Activated B cell treated with CpG ODN at 0.5 μM for 24 hours (primary cell): ENCODE results near the gene PRR7. TPM values are rescaled to one million over a fixed set of nuclear protein-coding genes. Genes with fewer than 3 reads are reported as not detected.

Source experiments
- ATAC-seq: fragments of 200-7000 bp; cut with Tn5 transposase; one replicate; pipeline ENCODE4 v1.10.0; 2021; ENCODE audit warnings: low read depth, mild to moderate bottlenecking, moderate library complexity
- CTCF ChIA-PET: fragments of 350-600 bp; sonication (Branson Sonifier 250); formaldehyde crosslinking; loops from one replicate; lab custom pipeline; 2021; ENCODE audit warnings: antibody characterized with exemption; lab: Charles Lee
- POLR2A ChIA-PET: fragments of 350-600 bp; sonication (Branson Sonifier 250); formaldehyde crosslinking; loops from one replicate; lab custom pipeline; 2021; ENCODE audit warnings: antibody characterized with exemption; lab: Charles Lee
- DNase-seq: peaks from one replicate; pipeline ENCODE4 v3.0.0; 2022
- H3K27ac Mint-ChIP-seq: one replicate; pipeline ENCODE4 v1.8.0; 2020; ENCODE audit warnings: mixed read lengths
- H3K27me3 Mint-ChIP-seq: one replicate; pipeline ENCODE4 v1.8.0; 2021; ENCODE audit warnings: mixed read lengths
- H3K36me3 Mint-ChIP-seq: one replicate; pipeline ENCODE4 v1.8.0; 2021; ENCODE audit warnings: low read depth, mixed read lengths
- H3K4me1 Mint-ChIP-seq: one replicate; pipeline ENCODE4 v1.8.0; 2021; ENCODE audit warnings: mixed read lengths
- H3K4me3 Mint-ChIP-seq: one replicate; pipeline ENCODE4 v1.8.0; 2020; ENCODE audit warnings: mild to moderate bottlenecking, mixed read lengths
- H3K9me3 Mint-ChIP-seq: one replicate; pipeline ENCODE4 v1.8.0; 2020; ENCODE audit warnings: mixed read lengths
- intact Hi-C: fragments of 100-400 bp; cut with micrococcal nuclease; formaldehyde crosslinking; loops from one replicate; pipeline ENCODE4 v1.15.1; 2024
- total RNA-seq: library from RNA; stranded (reverse); gene quantifications from 2 replicates; pipeline ENCODE4 v1.2.3, GENCODE V29; 2022
- TF ChIP-seq, protein P1 (sequence below): fragments of 200-600 bp; IDR thresholded peaks from one replicate; pipeline ENCODE4 v1.8.0; 2022; ENCODE audit warnings: antibody characterized with exemption, mild to moderate bottlenecking

The PRR7 gene
- total RNA-seq, 1 donor from 2014 or later = 3.2 TPM

DNA sequence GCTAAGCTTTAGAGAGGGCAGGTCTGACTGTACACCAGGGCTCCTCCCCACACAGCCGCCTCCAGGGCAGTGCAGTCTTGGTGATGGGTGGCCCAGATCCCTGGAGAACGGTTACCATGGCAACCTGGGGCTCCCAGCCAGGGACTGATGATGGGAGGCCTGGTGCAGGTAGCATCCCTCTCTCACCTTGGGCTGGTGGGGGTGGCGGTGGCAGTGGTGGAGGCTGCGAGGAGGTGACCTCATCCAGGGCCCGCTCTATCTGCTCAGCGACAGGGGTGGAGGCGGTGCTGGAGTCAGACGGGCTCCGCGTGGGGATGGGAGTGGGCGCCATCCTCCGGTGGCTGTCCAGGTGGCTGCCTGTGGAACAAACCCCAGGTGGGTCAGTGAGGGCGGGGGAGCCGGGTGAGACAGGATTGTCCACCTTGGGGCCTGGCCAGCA, 12.3 kb downstream of the PRR7 start:
- intact Hi-C loops = loop anchor here (5.0 kb wide), 1 partner anchor 327 kb away; the partner anchor contains the start of gene NSD1
- ATAC-seq (no peak), DNase-seq (no peak)
- Mint-ChIP-seq H3K4me3 (no peak overlapping the region), H3K36me3 (no peaks in the 10 kb centered on the region), H3K9me3 (no peaks in the 10 kb centered on the region), H3K27ac (no peak overlapping the region), H3K4me1 (peaks cover 13% of the 10 kb centered on the region), H3K27me3 (no peaks in the 10 kb centered on the region)
- TF ChIP-seq, protein P1, sequence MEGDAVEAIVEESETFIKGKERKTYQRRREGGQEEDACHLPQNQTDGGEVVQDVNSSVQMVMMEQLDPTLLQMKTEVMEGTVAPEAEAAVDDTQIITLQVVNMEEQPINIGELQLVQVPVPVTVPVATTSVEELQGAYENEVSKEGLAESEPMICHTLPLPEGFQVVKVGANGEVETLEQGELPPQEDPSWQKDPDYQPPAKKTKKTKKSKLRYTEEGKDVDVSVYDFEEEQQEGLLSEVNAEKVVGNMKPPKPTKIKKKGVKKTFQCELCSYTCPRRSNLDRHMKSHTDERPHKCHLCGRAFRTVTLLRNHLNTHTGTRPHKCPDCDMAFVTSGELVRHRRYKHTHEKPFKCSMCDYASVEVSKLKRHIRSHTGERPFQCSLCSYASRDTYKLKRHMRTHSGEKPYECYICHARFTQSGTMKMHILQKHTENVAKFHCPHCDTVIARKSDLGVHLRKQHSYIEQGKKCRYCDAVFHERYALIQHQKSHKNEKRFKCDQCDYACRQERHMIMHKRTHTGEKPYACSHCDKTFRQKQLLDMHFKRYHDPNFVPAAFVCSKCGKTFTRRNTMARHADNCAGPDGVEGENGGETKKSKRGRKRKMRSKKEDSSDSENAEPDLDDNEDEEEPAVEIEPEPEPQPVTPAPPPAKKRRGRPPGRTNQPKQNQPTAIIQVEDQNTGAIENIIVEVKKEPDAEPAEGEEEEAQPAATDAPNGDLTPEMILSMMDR = no peak
- ChIA-PET POLR2A (no interaction called here), CTCF (interaction anchor here (2.2 to 2.8 kb wide), 2 partner anchors 43 to 56 kb away, joined by 8 to 22 read pairs; no protein-coding TSS in a partner anchor)

DNA sequence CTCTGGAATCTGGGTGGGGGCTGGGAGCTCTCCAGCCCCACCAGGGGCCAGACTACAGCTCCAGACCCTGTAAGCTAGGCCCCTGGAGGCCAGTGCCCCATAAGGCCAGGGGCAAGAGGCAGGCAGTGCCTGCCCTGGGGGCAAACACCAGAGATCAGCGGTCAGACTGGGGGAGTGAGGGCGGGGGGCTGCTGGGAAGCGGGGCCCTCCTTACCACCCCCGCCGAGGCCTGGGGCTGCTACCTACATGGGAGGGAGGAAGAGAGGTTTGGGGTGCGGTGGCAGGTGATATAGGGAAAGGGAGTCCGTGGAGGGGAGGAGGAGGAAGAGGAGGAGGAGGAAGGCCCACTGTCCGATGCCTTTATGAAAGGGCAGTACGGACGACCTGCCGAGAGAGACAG, 12.7 kb downstream of the PRR7 start:
- no peak overlapping the region for H3K27ac Mint-ChIP-seq
- ATAC-seq = no peak
- no peaks in the 10 kb centered on the region for H3K36me3 Mint-ChIP-seq
- ChIA-PET POLR2A (no interaction called here), CTCF (interaction anchor here (2.8 kb wide), 1 partner anchor 56 kb away, joined by 22 read pairs; no protein-coding TSS in a partner anchor)
- intact Hi-C loops = loop anchor here (5.0 kb wide), 1 partner anchor 327 kb away; the partner anchor contains the start of gene NSD1
- no peak for DNase-seq
- H3K4me3 Mint-ChIP-seq = no peak overlapping the region
- no peaks in the 10 kb centered on the region for H3K9me3 Mint-ChIP-seq
- H3K27me3 Mint-ChIP-seq = no peaks in the 10 kb centered on the region
- TF ChIP-seq, protein P1 = no peak
- peaks cover 11% of the 10 kb centered on the region for H3K4me1 Mint-ChIP-seq

DNA sequence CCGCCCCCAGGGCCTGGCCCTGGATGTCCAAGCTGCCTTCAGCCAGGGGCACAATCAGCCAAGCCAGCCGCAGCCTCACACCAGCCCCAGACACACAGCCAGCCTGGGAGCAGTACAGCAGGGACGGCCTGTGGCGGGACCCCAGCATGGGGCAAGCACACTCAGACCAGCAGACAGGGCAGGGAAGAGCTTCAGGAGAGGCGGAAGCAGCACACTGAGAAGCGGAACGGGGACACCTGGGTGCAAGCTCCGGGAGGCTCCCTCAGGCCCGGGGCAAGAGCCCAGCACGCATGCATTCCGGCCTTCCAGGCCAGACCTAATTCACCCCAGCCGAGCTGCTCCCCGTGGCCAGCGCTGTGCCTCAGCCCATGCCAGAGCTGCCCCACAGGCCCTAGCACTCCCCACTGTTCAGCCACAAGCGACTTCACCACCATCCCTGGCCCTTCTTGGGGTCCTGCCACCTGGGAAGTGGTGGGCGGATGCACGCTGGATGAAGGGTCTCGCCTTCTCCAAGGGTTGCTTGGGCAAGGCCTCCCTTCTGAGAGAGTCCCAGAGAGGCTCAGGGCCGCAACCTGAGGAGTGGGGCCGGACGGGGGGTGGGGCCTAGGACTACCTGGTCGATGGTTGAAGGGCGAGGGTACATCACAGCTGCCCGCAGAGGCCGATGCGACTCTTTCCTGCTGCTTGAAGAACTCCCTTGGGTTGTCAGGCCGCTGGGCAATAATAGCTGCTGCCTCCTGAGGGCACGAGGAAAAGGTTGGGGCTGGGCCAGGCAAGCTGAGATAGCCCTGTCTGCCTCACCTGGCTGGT, 13.4 kb downstream of the PRR7 start:
- ATAC-seq (no peak), DNase-seq (no peak)
- H3K27me3 Mint-ChIP-seq = no peaks in the 10 kb centered on the region
- intact Hi-C loops = loop anchor here (5.0 kb wide), 1 partner anchor 328 kb away; the partner anchor contains the start of gene NSD1
- POLR2A ChIA-PET = interaction anchor here (0.6 kb wide), 1 partner anchor 73 kb away, joined by 6 read pairs; no protein-coding TSS in a partner anchor
- H3K9me3 Mint-ChIP-seq = no peaks in the 10 kb centered on the region
- H3K27ac Mint-ChIP-seq = no peak overlapping the region
- TF ChIP-seq, protein P1 = no peak
- no peak overlapping the region for H3K4me3 Mint-ChIP-seq
- CTCF ChIA-PET = no interaction called here
- peaks cover 11% of the 10 kb centered on the region for H3K4me1 Mint-ChIP-seq
- H3K36me3 Mint-ChIP-seq = no peaks in the 10 kb centered on the region

DNA sequence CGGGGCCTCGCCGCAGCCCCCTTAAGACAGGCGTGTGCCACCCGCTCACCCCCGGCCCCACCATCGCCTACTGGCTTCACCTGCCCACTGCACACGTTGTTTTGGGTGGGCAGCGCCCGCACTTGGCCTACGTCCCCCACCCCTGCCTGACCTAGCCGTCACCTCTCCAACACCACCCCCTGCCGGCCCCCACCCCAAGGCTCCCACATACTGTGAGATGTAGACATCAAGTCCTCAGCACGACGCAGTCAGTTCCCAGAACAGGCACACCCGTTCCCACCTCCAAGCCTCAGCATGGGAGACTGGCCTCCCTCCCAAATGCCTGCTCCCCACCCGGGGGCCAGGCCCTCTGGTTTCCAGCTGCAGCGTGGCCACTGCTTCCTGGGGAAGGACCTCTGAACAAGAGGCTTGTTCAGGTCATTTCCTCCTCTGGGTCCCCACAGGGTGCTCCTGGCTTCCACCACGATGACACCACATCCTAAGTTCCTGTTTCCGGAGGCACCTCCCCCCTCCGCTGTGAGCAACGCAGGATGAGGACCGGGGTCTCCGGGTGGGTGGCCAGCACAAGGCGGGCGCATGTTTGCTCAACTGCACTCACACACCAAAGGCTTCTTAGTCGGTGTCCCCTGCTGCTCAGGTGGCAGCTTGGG, 15.5 kb downstream of the PRR7 start:
- H3K27ac Mint-ChIP-seq = no peak overlapping the region
- peaks cover 2% of the 10 kb centered on the region for H3K9me3 Mint-ChIP-seq
- TF ChIP-seq, protein P1 = no peak
- H3K4me3 Mint-ChIP-seq = no peak overlapping the region
- H3K36me3 Mint-ChIP-seq = no peaks in the 10 kb centered on the region
- ChIA-PET CTCF (no interaction called here), POLR2A (no interaction called here)
- intact Hi-C loops = no loop called here
- no peak for ATAC-seq
- H3K4me1 Mint-ChIP-seq = peaks cover 6% of the 10 kb centered on the region
- no peak for DNase-seq
- no peaks in the 10 kb centered on the region for H3K27me3 Mint-ChIP-seq

DNA sequence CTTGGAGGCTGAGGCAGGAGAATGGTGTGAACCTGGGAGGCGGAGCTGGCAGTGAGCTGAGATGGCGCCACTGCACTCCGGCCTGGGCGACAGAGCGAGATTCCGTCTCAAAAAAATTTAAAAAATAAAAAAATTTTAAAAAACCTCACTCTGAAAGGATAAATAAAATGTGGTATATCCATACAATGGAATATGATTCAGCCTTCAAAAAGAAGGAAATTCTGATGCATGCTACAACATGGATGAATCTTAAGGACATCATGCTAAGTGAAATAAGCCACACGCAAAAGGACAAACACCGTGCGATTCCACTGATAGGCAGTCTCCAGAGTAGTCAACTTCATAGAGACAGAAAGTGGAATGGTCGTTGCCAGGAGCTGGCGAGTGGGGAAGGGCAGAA, 18.4 kb downstream of the PRR7 start:
- Mint-ChIP-seq H3K9me3 (peaks cover 2% of the 10 kb centered on the region), H3K4me3 (no peak overlapping the region), H3K27me3 (no peaks in the 10 kb centered on the region), H3K36me3 (no peaks in the 10 kb centered on the region), H3K27ac (no peak overlapping the region), H3K4me1 (peaks cover 2% of the 10 kb centered on the region)
- ChIA-PET CTCF (no interaction called here), POLR2A (no interaction called here)
- intact Hi-C loops = no loop called here
- ATAC-seq = no peak
- no peak for DNase-seq
- TF ChIP-seq, protein P1 = no peak
